ENCODE measurements around the gene DPH1. TPM values are rescaled to one million over a fixed set of nuclear protein-coding genes. Genes with fewer than 3 reads are reported as not detected.

The DPH1 gene
- total RNA-seq, 1 donor from 2014 or later: 38.8 TPM

- ATAC-seq (no peak), DNase-seq (ENCODE audit: low spot score) (no peak)
Observed at GRCh38 chr17:2059547-2060384, 29.8 kb downstream of the DPH1 start.

- no peak for DNase-seq (ENCODE audit: low spot score)
Observed at GRCh38 chr17:2060385-2060658, 30.4 kb downstream of the DPH1 start.

GRCh38 chr17:2060681-2061440, 30.9 kb downstream of the DPH1 start:
- ATAC-seq: no peak
- DNase-seq (ENCODE audit: low spot score): no peak

More at GRCh38 chr17:2060385-2060658, 30.4 kb downstream of the DPH1 start:
- no peak for ATAC-seq

GRCh38 chr17:2061441-2061958, 31.5 kb downstream of the DPH1 start:
- no peak for ATAC-seq
- no peak for DNase-seq (ENCODE audit: low spot score)

- no peak for ATAC-seq
- no peak for DNase-seq (ENCODE audit: low spot score)
Observed at GRCh38 chr17:2062571-2063183, 32.7 kb downstream of the DPH1 start.

GRCh38 chr17:2063261-2064146, 33.6 kb downstream of the DPH1 start:
- DNase-seq (ENCODE audit: low spot score) (no peak), ATAC-seq (no peak)

- DNase-seq (ENCODE audit: low spot score) (no peak), ATAC-seq (peak; percentile 32)
Observed at GRCh38 chr17:2064147-2064489, 34.2 kb downstream of the DPH1 start.

GRCh38 chr17:2064520-2064971, 34.6 kb downstream of the DPH1 start:
- DNase-seq (ENCODE audit: low spot score) (no peak), ATAC-seq (peak; percentile 4)

GRCh38 chr17:2064980-2065785, 35.2 kb downstream of the DPH1 start:
- ATAC-seq (peak; percentile 8), DNase-seq (ENCODE audit: low spot score) (no peak)

- DNase-seq (ENCODE audit: low spot score) (no peak), ATAC-seq (no peak)
Observed at GRCh38 chr17:2065949-2066400, 36.0 kb downstream of the DPH1 start.

- ATAC-seq (no peak), DNase-seq (ENCODE audit: low spot score) (no peak)
Observed at GRCh38 chr17:2067048-2067561, 37.2 kb downstream of the DPH1 start.

GRCh38 chr17:2067608-2068024, 37.7 kb downstream of the DPH1 start:
- ATAC-seq (no peak), DNase-seq (ENCODE audit: low spot score) (no peak)

- ATAC-seq: no peak
- DNase-seq (ENCODE audit: low spot score): no peak
Observed at GRCh38 chr17:2068031-2068518, 38.1 kb downstream of the DPH1 start.

- ATAC-seq: no peak
Observed at GRCh38 chr17:2068519-2069051, 38.6 kb downstream of the DPH1 start.

GRCh38 chr17:2070241-2071023, 40.5 kb downstream of the DPH1 start:
- peak; percentile 81 for ATAC-seq
- DNase-seq (ENCODE audit: low spot score): peak; percentile 90

More at GRCh38 chr17:2068519-2069051, 38.6 kb downstream of the DPH1 start:
- no peak for DNase-seq (ENCODE audit: low spot score)

GRCh38 chr17:2071024-2071385, 41.1 kb downstream of the DPH1 start:
- ATAC-seq: no peak
- no peak for DNase-seq (ENCODE audit: low spot score)

GRCh38 chr17:2071455-2072281, 41.7 kb downstream of the DPH1 start:
- peak; percentile 33 for ATAC-seq
- DNase-seq (ENCODE audit: low spot score): peak; percentile 69

Data from left lobe of liver (tissue), 2 donors.